ENCODE results near the gene COL3A1.

COL3A1 gene

GRCh38 chr2:188984680-188985079, 10.5 kb downstream of the COL3A1 start:
- no peaks in the 10 kb centered on the region for H3K9me3 ChIP-seq
- no peaks in the 10 kb centered on the region for H3K27me3 ChIP-seq
- H3K27ac ChIP-seq: no peak overlapping the region
- H4K20me1 ChIP-seq: no peaks in the 10 kb centered on the region
- no peaks in the 10 kb centered on the region for H3K4me1 ChIP-seq
- no peak overlapping the region for H3K9ac ChIP-seq
- no peak for TF ChIP-seq Cebpa-rat (IDR thresholded peaks at IDR 0.05)
- no peak overlapping the region for H3K4me3 ChIP-seq
- H3K36me3 ChIP-seq: no peaks in the 10 kb centered on the region
- H3K4me2 ChIP-seq: no peak overlapping the region

GRCh38 chr2:188986839-188987238, 12.7 kb downstream of the COL3A1 start:
- TF ChIP-seq Cebpa-rat (IDR thresholded peaks at IDR 0.05): no peak
- no peaks in the 10 kb centered on the region for H3K27me3 ChIP-seq
- H3K27ac ChIP-seq: no peak overlapping the region
- no peaks in the 10 kb centered on the region for H3K9me3 ChIP-seq
- H4K20me1 ChIP-seq: no peaks in the 10 kb centered on the region
- H3K36me3 ChIP-seq: no peaks in the 10 kb centered on the region
- H3K9ac ChIP-seq: no peak overlapping the region
- no peak overlapping the region for H3K4me2 ChIP-seq
- H3K4me3 ChIP-seq: no peak overlapping the region
- H3K4me1 ChIP-seq: no peaks in the 10 kb centered on the region

GRCh38 chr2:188993247-188993646, 19.1 kb downstream of the COL3A1 start:
- H3K4me3 ChIP-seq: no peak overlapping the region
- no peaks in the 10 kb centered on the region for H3K27me3 ChIP-seq
- no peaks in the 10 kb centered on the region for H3K9me3 ChIP-seq
- H3K36me3 ChIP-seq: no peaks in the 10 kb centered on the region
- no peak overlapping the region for H3K9ac ChIP-seq
- TF ChIP-seq Cebpa-rat (IDR thresholded peaks at IDR 0.05): no peak
- H3K4me2 ChIP-seq: no peak overlapping the region
- H3K4me1 ChIP-seq: no peaks in the 10 kb centered on the region
- no peak overlapping the region for H3K27ac ChIP-seq
- no peaks in the 10 kb centered on the region for H4K20me1 ChIP-seq

GRCh38 chr2:188997263-188997662, 23.1 kb downstream of the COL3A1 start:
- H3K27ac ChIP-seq: no peak overlapping the region
- H3K27me3 ChIP-seq: no peaks in the 10 kb centered on the region
- no peaks in the 10 kb centered on the region for H3K4me1 ChIP-seq
- no peak overlapping the region for H3K4me3 ChIP-seq
- no peak overlapping the region for H3K4me2 ChIP-seq
- no peaks in the 10 kb centered on the region for H3K36me3 ChIP-seq
- no peaks in the 10 kb centered on the region for H4K20me1 ChIP-seq
- H3K9me3 ChIP-seq: no peaks in the 10 kb centered on the region
- TF ChIP-seq Cebpa-rat (IDR thresholded peaks at IDR 0.05): no peak
- no peak overlapping the region for H3K9ac ChIP-seq

GRCh38 chr2:189000221-189000620, 26.0 kb downstream of the COL3A1 start:
- no peaks in the 10 kb centered on the region for H4K20me1 ChIP-seq
- H3K9me3 ChIP-seq: no peaks in the 10 kb centered on the region
- no peak overlapping the region for H3K4me2 ChIP-seq
- H3K36me3 ChIP-seq: no peaks in the 10 kb centered on the region
- no peak overlapping the region for H3K9ac ChIP-seq
- TF ChIP-seq Cebpa-rat (IDR thresholded peaks at IDR 0.05): no peak
- no peak overlapping the region for H3K27ac ChIP-seq
- H3K4me3 ChIP-seq: no peak overlapping the region
- H3K4me1 ChIP-seq: no peaks in the 10 kb centered on the region
- H3K27me3 ChIP-seq: no peaks in the 10 kb centered on the region

GRCh38 chr2:189002079-189002478, 27.9 kb downstream of the COL3A1 start:
- Histone ChIP-seq H3K27me3 (no peaks in the 10 kb centered on the region), H3K9ac (no peak overlapping the region), H3K4me1 (no peaks in the 10 kb centered on the region), H3K4me3 (no peak overlapping the region), H3K36me3 (no peaks in the 10 kb centered on the region), H3K27ac (no peak overlapping the region), H4K20me1 (no peaks in the 10 kb centered on the region), H3K4me2 (no peak overlapping the region), H3K9me3 (no peaks in the 10 kb centered on the region)
- no peak for TF ChIP-seq Cebpa-rat (IDR thresholded peaks at IDR 0.05)

- no peaks in the 10 kb centered on the region for H3K36me3 ChIP-seq
These were observed 34.5 kb downstream of the COL3A1 start for GRCh38 chr2:189008555-189009262.

GRCh38 chr2:189010536-189010935, 36.4 kb downstream of the COL3A1 start:
- Histone ChIP-seq H4K20me1 (no peaks in the 10 kb centered on the region), H3K4me2 (no peak overlapping the region), H3K4me3 (no peak overlapping the region), H3K9ac (no peak overlapping the region), H3K27ac (no peak overlapping the region), H3K27me3 (no peaks in the 10 kb centered on the region), H3K36me3 (no peaks in the 10 kb centered on the region), H3K4me1 (no peaks in the 10 kb centered on the region), H3K9me3 (no peaks in the 10 kb centered on the region)
- TF ChIP-seq Cebpa-rat (IDR thresholded peaks at IDR 0.05): no peak

More at GRCh38 chr2:189008555-189009262, 34.5 kb downstream of the COL3A1 start:
- TF ChIP-seq Cebpa-rat (IDR thresholded peaks at IDR 0.05): no peak
- Histone ChIP-seq H3K9me3 (no peaks in the 10 kb centered on the region), H3K4me1 (no peaks in the 10 kb centered on the region), H3K9ac (no peak overlapping the region), H3K4me2 (no peak overlapping the region), H3K27ac (no peak overlapping the region), H3K4me3 (no peak overlapping the region), H3K27me3 (no peaks in the 10 kb centered on the region), H4K20me1 (no peaks in the 10 kb centered on the region)

GRCh38 chr2:189012351-189012750, 38.2 kb downstream of the COL3A1 start:
- Histone ChIP-seq H3K4me3 (no peak overlapping the region), H3K27ac (no peak overlapping the region), H3K36me3 (no peaks in the 10 kb centered on the region), H3K4me2 (no peak overlapping the region), H3K27me3 (no peaks in the 10 kb centered on the region), H3K9ac (no peak overlapping the region), H4K20me1 (no peaks in the 10 kb centered on the region), H3K4me1 (no peaks in the 10 kb centered on the region), H3K9me3 (no peaks in the 10 kb centered on the region)
- no peak for TF ChIP-seq Cebpa-rat (IDR thresholded peaks at IDR 0.05)

- Histone ChIP-seq H3K27me3 (no peaks in the 10 kb centered on the region), H3K36me3 (no peaks in the 10 kb centered on the region), H3K27ac (no peak overlapping the region), H3K4me1 (no peaks in the 10 kb centered on the region), H3K4me2 (no peak overlapping the region), H4K20me1 (no peaks in the 10 kb centered on the region), H3K9ac (no peak overlapping the region), H3K4me3 (no peak overlapping the region), H3K9me3 (no peaks in the 10 kb centered on the region)
- no peak for TF ChIP-seq Cebpa-rat (IDR thresholded peaks at IDR 0.05)
These were observed 38.9 kb downstream of the COL3A1 start for GRCh38 chr2:189013031-189013430.

All from BLaER1 (cell line).